ENCODE measurements around the gene KIAA1191.
"Not testable (repeated sequence)": the region's sequence is repeated elsewhere in the genome, so short reads cannot be mapped to it uniquely, and the experiment has no call there.

KIAA1191 gene

GRCh38 chr5:176317534-176318374 is 43.8 kb downstream of the KIAA1191 start:
- no peak for DNase-seq (ENCODE audit: low read depth in 2 of 2)

- not testable (repeated sequence) for DNase-seq (ENCODE audit: low read depth in 2 of 2)
Measured at GRCh38 chr5:176305356-176305755, 56.2 kb downstream of the KIAA1191 start.
